WTC11 (cell line): Measurements from ENCODE around the gene SSB. TPM values are rescaled to one million over a fixed set of nuclear protein-coding genes. Genes with fewer than 3 reads are reported as not detected.
A peak's percentile ranks its signal among the peaks of the same experiment; 100 is the strongest.

Source experiments
- ATAC-seq: fragments of 200-7000 bp; cut with Tn5 transposase; 2 replicates; pipeline ENCODE4 v1.10.0; 2021; ENCODE audit warnings: mild to moderate bottlenecking, moderate library complexity
- Bru-seq: library from RNA; stranded (reverse); fragments of 400-500 nt; gene quantifications from one replicate; lab custom pipeline; 2021; lab: Mats Ljungman, UMichigan
- CTCF ChIA-PET: fragments of 300-600 bp; sonication (Branson Sonifier 250); formaldehyde crosslinking; loops from one replicate; lab custom pipeline; 2021; ENCODE audit warnings: antibody characterized with exemption; lab: Charles Lee
- POLR2A ChIA-PET: fragments of 350-600 bp; sonication (Branson Sonifier 250); formaldehyde crosslinking; loops from one replicate; lab custom pipeline; 2021; ENCODE audit warnings: antibody characterized with exemption; lab: Charles Lee
- DNase-seq: peaks from one replicate; pipeline ENCODE4 v3.0.0; 2021; ENCODE audit warnings: low spot score
- H3K27ac Mint-ChIP-seq: 2 replicates; pipeline ENCODE4 v1.8.0; 2021; ENCODE audit warnings: mixed read lengths
- H3K27me3 Mint-ChIP-seq: 2 replicates; pipeline ENCODE4 v1.8.0; 2021; ENCODE audit warnings: low read depth, mild to moderate bottlenecking, moderate library complexity, mixed read lengths
- H3K36me3 Mint-ChIP-seq: 2 replicates; pipeline ENCODE4 v1.8.0; 2021; ENCODE audit warnings: mixed read lengths
- H3K4me1 Mint-ChIP-seq: 2 replicates; pipeline ENCODE4 v1.8.0; 2022; ENCODE audit warnings: mixed read lengths
- H3K4me3 Mint-ChIP-seq: 2 replicates; pipeline ENCODE4 v1.8.0; 2021; ENCODE audit warnings: mild to moderate bottlenecking, moderate library complexity, mixed read lengths
- H3K9me3 Mint-ChIP-seq: 2 replicates; pipeline ENCODE4 v1.8.0; 2021; ENCODE audit warnings: mixed read lengths
- CTCF ChIP-seq: fragments of 200-600 bp; IDR thresholded peaks from 2 replicates; pipeline ENCODE4 v1.8.0; 2022; ENCODE audit warnings: antibody characterized with exemption
- ETV6 ChIP-seq: sonication (generic); formaldehyde crosslinking; IDR thresholded peaks from 2 replicates; pipeline ENCODE4 v1.8.1; 2022; ENCODE audit warnings: mild to moderate bottlenecking, missing genetic modification reagents
- FOXK1 ChIP-seq: sonication (generic); formaldehyde crosslinking; IDR thresholded peaks from 2 replicates; pipeline ENCODE4 v1.8.0; 2022; ENCODE audit warnings: mild to moderate bottlenecking, moderate library complexity, missing genetic modification reagents
- FOXP1 ChIP-seq: sonication (generic); formaldehyde crosslinking; IDR thresholded peaks from 2 replicates; pipeline ENCODE4 v1.8.0; 2022; ENCODE audit warnings: missing genetic modification reagents, mild to moderate bottlenecking, moderate library complexity, borderline replicate concordance
- FOXP4 ChIP-seq: sonication (generic); formaldehyde crosslinking; IDR thresholded peaks from 2 replicates; pipeline ENCODE4 v1.8.0; 2022; ENCODE audit warnings: mild to moderate bottlenecking, missing genetic modification reagents
- GABPB1 ChIP-seq: sonication (generic); formaldehyde crosslinking; IDR thresholded peaks from 2 replicates; pipeline ENCODE4 v1.8.1; 2023; ENCODE audit warnings: mild to moderate bottlenecking, missing genetic modification reagents
- GRHL2 ChIP-seq: fragments of 250-450 bp; sonication (Bioruptor Pico); IDR thresholded peaks from 2 replicates; pipeline ENCODE4 v1.8.0; 2022; ENCODE audit warnings: mild to moderate bottlenecking, moderate library complexity; ENCODE audit not compliant: insufficient replicate concordance, severe bottlenecking
- GTF2I ChIP-seq: fragments of 250-450 bp; sonication (Bioruptor Pico); conservative IDR thresholded peaks from 2 replicates; pipeline ENCODE4 v1.4.0; 2021; ENCODE audit warnings: mild to moderate bottlenecking
- JUN ChIP-seq: sonication (generic); formaldehyde crosslinking; IDR thresholded peaks from 2 replicates; pipeline ENCODE4 v1.8.0; 2023; ENCODE audit warnings: mild to moderate bottlenecking, missing genetic modification reagents
- MYBL2 ChIP-seq: sonication (generic); formaldehyde crosslinking; IDR thresholded peaks from 2 replicates; pipeline ENCODE4 v1.8.1; 2023; ENCODE audit warnings: mild to moderate bottlenecking, moderate library complexity, missing genetic modification reagents
- NFE2L1 ChIP-seq: sonication (generic); formaldehyde crosslinking; IDR thresholded peaks from 2 replicates; pipeline ENCODE4 v1.8.1; 2023; ENCODE audit warnings: missing genetic modification reagents
- NR3C1 ChIP-seq: sonication (generic); formaldehyde crosslinking; conservative IDR thresholded peaks from 2 replicates; pipeline ENCODE4 v1.8.1; 2023; ENCODE audit warnings: low read depth, mild to moderate bottlenecking, missing genetic modification reagents
- PREB ChIP-seq: sonication (generic); formaldehyde crosslinking; IDR thresholded peaks from 2 replicates; pipeline ENCODE4 v1.8.1; 2022; ENCODE audit warnings: mild to moderate bottlenecking, missing genetic modification reagents, moderate library complexity, borderline replicate concordance
- PRRX2 ChIP-seq: fragments of 250-450 bp; sonication (Bioruptor Pico); IDR thresholded peaks from 2 replicates; pipeline ENCODE4 v1.8.0; 2021; ENCODE audit warnings: mild to moderate bottlenecking
- SP1 ChIP-seq: sonication (generic); formaldehyde crosslinking; conservative IDR thresholded peaks from 2 replicates; pipeline ENCODE4 v1.8.1; 2022; ENCODE audit warnings: missing genetic modification reagents
- TCF7 ChIP-seq: sonication (generic); formaldehyde crosslinking; IDR thresholded peaks from 2 replicates; pipeline ENCODE4 v1.8.0; 2022; ENCODE audit warnings: mild to moderate bottlenecking, low read depth, missing genetic modification reagents, moderate library complexity
- ZBTB21 ChIP-seq: sonication (generic); formaldehyde crosslinking; IDR thresholded peaks from 2 replicates; pipeline ENCODE4 v1.8.1; 2023; ENCODE audit warnings: mild to moderate bottlenecking, missing genetic modification reagents, borderline replicate concordance
- ZBTB43 ChIP-seq: sonication (generic); formaldehyde crosslinking; IDR thresholded peaks from 2 replicates; pipeline ENCODE4 v1.8.1; 2023; ENCODE audit warnings: mild to moderate bottlenecking, missing genetic modification reagents
- ZNF416 ChIP-seq: fragments of 250-450 bp; sonication (Bioruptor Pico); IDR thresholded peaks from 2 replicates; pipeline ENCODE4 v1.9.0; 2021; ENCODE audit warnings: mild to moderate bottlenecking, inconsistent platforms
- ZNF423 ChIP-seq: fragments of 250-450 bp; sonication (Bioruptor Pico); IDR thresholded peaks from 2 replicates; pipeline ENCODE4 v2.1.2; 2022; ENCODE audit warnings: mild to moderate bottlenecking, moderate library complexity
- long read RNA-seq, 3 experiments: library from RNA in 1 of 3; library from capped mRNA in 1 of 3; library from polyadenylated mRNA in 1 of 3; unstranded in 2 of 3; stranded (forward) in 1 of 3; transcript quantifications; one replicate each; pipeline ENCODE4 v2.0.0, GENCODE V29; 2021
- total RNA-seq: library from RNA; stranded (reverse); gene quantifications from 3 replicates; pipeline ENCODE4 v1.2.3, GENCODE V29; 2021
- TF ChIP-seq, protein P1 (sequence below): sonication (generic); formaldehyde crosslinking; IDR thresholded peaks from 2 replicates; pipeline ENCODE4 v1.8.0; 2022; ENCODE audit warnings: mild to moderate bottlenecking, missing genetic modification reagents
- TF ChIP-seq, protein P2 (sequence below): sonication (generic); formaldehyde crosslinking; IDR thresholded peaks from 2 replicates; pipeline ENCODE4 v1.8.0; 2023; ENCODE audit warnings: missing genetic modification reagents, mild to moderate bottlenecking, borderline replicate concordance

Gene SSB
- total RNA-seq: 201 to 235 TPM (median 202 TPM) in 3 replicates
- percentile 98 among the genes with signal in this experiment for Bru-seq, nascent RNA
- long read RNA-seq, experiment 1, transcript SSB-201 (12 exons, 1,709 nt): major isoform, 1,112 of 1,202 reads
- long read RNA-seq, experiment 1, partial matches to known transcripts: 34 of 1,202 reads
- long read RNA-seq, experiment 1, other reads (novel, unspliced or antisense): 54 of 1,202 reads
- long read RNA-seq, experiment 2, transcript SSB-201 (12 exons, 1,709 nt): major isoform, 228 of 335 reads
- long read RNA-seq, experiment 2, partial matches to known transcripts: 78 of 335 reads
- long read RNA-seq, experiment 2, other reads (novel, unspliced or antisense): 29 of 335 reads
- long read RNA-seq, experiment 3, transcript SSB-201 (12 exons, 1,709 nt): major isoform, 1,815 of 1,965 reads
- long read RNA-seq, experiment 3, partial matches to known transcripts: 82 of 1,965 reads
- long read RNA-seq, experiment 3, other reads (novel, unspliced or antisense): 67 of 1,965 reads

DNA sequence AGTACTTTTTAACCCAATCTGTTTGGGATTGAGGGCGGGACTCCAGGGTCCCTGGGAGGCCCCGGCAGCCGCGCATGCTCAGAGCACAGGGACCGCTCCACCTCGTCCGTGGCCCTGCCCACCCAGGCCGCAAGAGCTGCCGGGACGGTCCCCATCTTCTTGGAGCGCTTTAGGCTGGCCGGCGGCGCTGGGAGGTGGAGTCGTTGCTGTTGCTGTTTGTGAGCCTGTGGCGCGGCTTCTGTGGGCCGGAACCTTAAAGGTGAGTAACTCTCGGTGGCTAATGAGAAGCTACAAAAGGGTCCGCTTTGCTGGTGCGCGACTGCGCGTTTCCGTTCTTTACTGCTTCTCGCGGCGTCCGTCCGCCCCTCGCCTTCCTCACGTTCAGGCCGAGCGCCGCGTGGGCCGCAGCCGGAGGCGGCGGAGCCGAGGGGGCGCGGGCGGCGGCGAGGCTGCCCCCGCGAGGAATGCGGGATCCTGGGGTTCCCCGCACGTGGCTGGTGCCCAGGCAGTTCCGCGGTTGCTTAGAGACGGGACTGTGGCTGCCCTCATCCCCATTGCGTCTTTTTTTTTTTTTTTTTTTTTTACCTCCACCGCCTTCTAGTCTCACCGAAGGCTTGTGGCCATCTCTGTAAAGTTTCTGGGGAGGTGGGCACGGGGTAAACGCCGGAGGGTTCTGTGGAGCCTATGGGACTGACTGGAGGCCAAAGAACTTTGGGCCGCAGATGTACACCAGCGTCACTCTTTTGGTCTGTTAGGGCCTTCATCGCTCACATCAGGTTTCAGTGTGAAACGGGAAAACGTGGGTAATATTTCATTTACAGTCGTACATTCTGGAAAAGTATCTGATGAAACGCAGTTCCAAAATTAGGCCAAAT is at the start of gene SSB:
TSS of gene SSB (plus strand) at position 154 of the 875 bp plus-strand sequence. CDS start 2,090 bp downstream, outside the sequence.
- peaks cover 20% of the 10 kb centered on the region for H3K36me3 Mint-ChIP-seq
- peak; percentile 98 for ATAC-seq
- TF ChIP-seq CTCF (no peak), ZBTB43 (CRISPR knock-in tag) (0 out of 2 replicates have a peak, but pooled peaks have one; percentile 49), GABPB1 (peak; percentile 40; the same call in 1 of the 2 replicates), ZBTB21 (CRISPR knock-in tag) (no peak), JUN (CRISPR knock-in tag) (no peak), SP1 (CRISPR knock-in tag) (peak; percentile 85), ZNF416 (CRISPR knock-in tag) (no peak; the same call in 1 of the 2 replicates), TCF7 (peak; percentile 56; the same call in 1 of the 2 replicates), NR3C1 (no peak), ZNF423 (CRISPR knock-in tag) (no peak), GTF2I (no peak), MYBL2 (CRISPR knock-in tag) (0 out of 2 replicates have a peak, but pooled peaks have one; percentile 39), GRHL2 (CRISPR knock-in tag) (no peak), NFE2L1 (peak; percentile 62; the same call in 1 of the 2 replicates), FOXK1 (CRISPR knock-in tag) (0 out of 2 replicates have a peak, but pooled peaks have one; percentile 42), PRRX2 (CRISPR knock-in tag) (no peak), ETV6 (CRISPR knock-in tag) (peak; percentile 89), PREB (no peak), FOXP4 (CRISPR knock-in tag) (peak; percentile 62; the same call in 1 of the 2 replicates), FOXP1 (peak; percentile 73; the same call in 1 of the 2 replicates)
- TF ChIP-seq, protein P1, sequence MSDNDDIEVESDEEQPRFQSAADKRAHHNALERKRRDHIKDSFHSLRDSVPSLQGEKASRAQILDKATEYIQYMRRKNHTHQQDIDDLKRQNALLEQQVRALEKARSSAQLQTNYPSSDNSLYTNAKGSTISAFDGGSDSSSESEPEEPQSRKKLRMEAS (CRISPR knock-in tag): peak; percentile 59; the same call in 1 of the 2 replicates
- TF ChIP-seq, protein P2, sequence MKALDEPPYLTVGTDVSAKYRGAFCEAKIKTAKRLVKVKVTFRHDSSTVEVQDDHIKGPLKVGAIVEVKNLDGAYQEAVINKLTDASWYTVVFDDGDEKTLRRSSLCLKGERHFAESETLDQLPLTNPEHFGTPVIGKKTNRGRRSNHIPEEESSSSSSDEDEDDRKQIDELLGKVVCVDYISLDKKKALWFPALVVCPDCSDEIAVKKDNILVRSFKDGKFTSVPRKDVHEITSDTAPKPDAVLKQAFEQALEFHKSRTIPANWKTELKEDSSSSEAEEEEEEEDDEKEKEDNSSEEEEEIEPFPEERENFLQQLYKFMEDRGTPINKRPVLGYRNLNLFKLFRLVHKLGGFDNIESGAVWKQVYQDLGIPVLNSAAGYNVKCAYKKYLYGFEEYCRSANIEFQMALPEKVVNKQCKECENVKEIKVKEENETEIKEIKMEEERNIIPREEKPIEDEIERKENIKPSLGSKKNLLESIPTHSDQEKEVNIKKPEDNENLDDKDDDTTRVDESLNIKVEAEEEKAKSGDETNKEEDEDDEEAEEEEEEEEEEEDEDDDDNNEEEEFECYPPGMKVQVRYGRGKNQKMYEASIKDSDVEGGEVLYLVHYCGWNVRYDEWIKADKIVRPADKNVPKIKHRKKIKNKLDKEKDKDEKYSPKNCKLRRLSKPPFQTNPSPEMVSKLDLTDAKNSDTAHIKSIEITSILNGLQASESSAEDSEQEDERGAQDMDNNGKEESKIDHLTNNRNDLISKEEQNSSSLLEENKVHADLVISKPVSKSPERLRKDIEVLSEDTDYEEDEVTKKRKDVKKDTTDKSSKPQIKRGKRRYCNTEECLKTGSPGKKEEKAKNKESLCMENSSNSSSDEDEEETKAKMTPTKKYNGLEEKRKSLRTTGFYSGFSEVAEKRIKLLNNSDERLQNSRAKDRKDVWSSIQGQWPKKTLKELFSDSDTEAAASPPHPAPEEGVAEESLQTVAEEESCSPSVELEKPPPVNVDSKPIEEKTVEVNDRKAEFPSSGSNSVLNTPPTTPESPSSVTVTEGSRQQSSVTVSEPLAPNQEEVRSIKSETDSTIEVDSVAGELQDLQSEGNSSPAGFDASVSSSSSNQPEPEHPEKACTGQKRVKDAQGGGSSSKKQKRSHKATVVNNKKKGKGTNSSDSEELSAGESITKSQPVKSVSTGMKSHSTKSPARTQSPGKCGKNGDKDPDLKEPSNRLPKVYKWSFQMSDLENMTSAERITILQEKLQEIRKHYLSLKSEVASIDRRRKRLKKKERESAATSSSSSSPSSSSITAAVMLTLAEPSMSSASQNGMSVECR (CRISPR knock-in tag): peak; percentile 62; the same call in 1 of the 2 replicates
- ChIA-PET POLR2A (interaction anchor here (0.6 to 1.2 kb wide), 3 partner anchors 9 to 104 kb away, joined by 3 to 4 read pairs (median 4); no protein-coding TSS in a partner anchor), CTCF (interaction anchor here (0.9 to 1.0 kb wide), 2 partner anchors 9 to 28 kb away, joined by 3 to 4 read pairs; partner anchors contain the start of gene UBR3)
- H3K4me3 Mint-ChIP-seq: peak within 1 kb of the TSS; percentile 89
- H3K4me1 Mint-ChIP-seq: peaks cover 35% of the 10 kb centered on the region
- H3K27me3 Mint-ChIP-seq: no peaks in the 10 kb centered on the region
- no peaks in the 10 kb centered on the region for H3K9me3 Mint-ChIP-seq
- peak within 1 kb of the TSS; percentile 85 for H3K27ac Mint-ChIP-seq
- DNase-seq: peak; percentile 92
